HG02938 (cell line): ENCODE measurements around the gene KIF18A.
A peak's percentile ranks its signal among the peaks of the same experiment; 100 is the strongest.
"Not testable (repeated sequence)": the region's sequence is repeated elsewhere in the genome, so short reads cannot be mapped to it uniquely, and the experiment has no call there.

Source experiments
- ATAC-seq: cut with Tn5 transposase; IDR thresholded peaks from one replicate; pipeline ENCODE4 v1.9.1; 2021; ENCODE audit warnings: mild to moderate bottlenecking, moderate library complexity; ENCODE audit not compliant: unreplicated experiment

The KIF18A gene

GRCh38 chr11:28107750-28108618 lies at the start of gene KIF18A, which contains the start of gene METTL15:
Gene KIF18A (minus strand): TSS chr11:28108156. CDS start chr11:28097947, 10,209 bp downstream.
Gene METTL15 (plus strand): TSS chr11:28108388. CDS start chr11:28113335, 4,947 bp downstream.
- peak; percentile 89 for ATAC-seq

GRCh38 chr11:28153586-28153985 lies 45.6 kb upstream of the KIF18A start:
- ATAC-seq = no peak

- no peak for ATAC-seq
These were observed 44.8 kb upstream of the KIF18A start for GRCh38 chr11:28152743-28153142.

- ATAC-seq = no peak
These were observed 38.3 kb upstream of the KIF18A start for GRCh38 chr11:28146123-28146751.

GRCh38 chr11:28144808-28145207 lies 36.9 kb upstream of the KIF18A start:
- no peak for ATAC-seq

GRCh38 chr11:28142724-28143123 lies 34.8 kb upstream of the KIF18A start:
- no peak for ATAC-seq

- no peak for ATAC-seq
These were observed 32.9 kb upstream of the KIF18A start for GRCh38 chr11:28140689-28141455.

GRCh38 chr11:28139841-28140415 lies 32.0 kb upstream of the KIF18A start:
- no peak for ATAC-seq

GRCh38 chr11:28137832-28138231 lies 29.9 kb upstream of the KIF18A start:
- no peak for ATAC-seq

- ATAC-seq = no peak
These were observed 29.4 kb upstream of the KIF18A start for GRCh38 chr11:28137366-28137765.

GRCh38 chr11:28136157-28136556 lies 28.2 kb upstream of the KIF18A start:
- ATAC-seq = not testable (repeated sequence)

GRCh38 chr11:28133146-28133545 lies 25.2 kb upstream of the KIF18A start:
- no peak for ATAC-seq

- no peak for ATAC-seq
These were observed 24.6 kb upstream of the KIF18A start for GRCh38 chr11:28132548-28132947.

GRCh38 chr11:28123151-28123581 lies 15.2 kb upstream of the KIF18A start:
- no peak for ATAC-seq

- ATAC-seq = no peak
These were observed 9.8 kb upstream of the KIF18A start for GRCh38 chr11:28117712-28118111.

GRCh38 chr11:28114731-28115130 lies 6.8 kb upstream of the KIF18A start:
- no peak for ATAC-seq

- ATAC-seq = no peak
These were observed 6.2 kb upstream of the KIF18A start for GRCh38 chr11:28114116-28114515.

- no peak for ATAC-seq
These were observed 2.9 kb upstream of the KIF18A start for GRCh38 chr11:28110821-28111200.

GRCh38 chr11:28110108-28110820 lies 2.3 kb upstream of the KIF18A start:
- peak; percentile 14 for ATAC-seq

- no peak for ATAC-seq
These were observed 1.0 kb upstream of the KIF18A start for GRCh38 chr11:28108958-28109357.
